VCaP (cell line): ENCODE measurements around the gene DUOXA1.

ENCODE experiments used
- H3K27ac ChIP-seq: fragments of 450-650 bp; 2 replicates; pipeline ENCODE4 v1.5.1; 2017
- CTCF ChIP-seq: fragments of 450-650 bp; conservative IDR thresholded peaks from 2 replicates; pipeline ENCODE4 v1.5.1; 2017; ENCODE audit warnings: mild to moderate bottlenecking, moderate library complexity

DUOXA1 gene

GRCh38 chr15:45114076-45114750 is 15.5 kb downstream of the DUOXA1 start, which contains the start of the genes DUOX2 and DUOXA2:
Gene DUOX2 (minus strand): TSS chr15:45114172. CDS start chr15:45113411, 761 bp downstream.
Gene DUOXA2 (plus strand): TSS chr15:45114326. CDS start chr15:45114606, 280 bp downstream.
- TF ChIP-seq CTCF: no peak

GRCh38 chr15:45113380-45113990 is 16.2 kb downstream of the DUOXA1 start:
- TF ChIP-seq CTCF: no peak
- H3K27ac ChIP-seq: no peak overlapping the region

More at GRCh38 chr15:45114076-45114750, 15.5 kb downstream of the DUOXA1 start, which contains the start of the genes DUOX2 and DUOXA2:
- H3K27ac ChIP-seq: no peak within 1 kb of the TSS

GRCh38 chr15:45112591-45113379 is 16.9 kb downstream of the DUOXA1 start:
- no peak for TF ChIP-seq CTCF
- H3K27ac ChIP-seq: no peak overlapping the region

GRCh38 chr15:45112143-45112590 is 17.5 kb downstream of the DUOXA1 start:
- no peak for TF ChIP-seq CTCF
- no peak overlapping the region for H3K27ac ChIP-seq

- TF ChIP-seq CTCF: no peak
- H3K27ac ChIP-seq: no peak overlapping the region
Measured at GRCh38 chr15:45111390-45112142, 18.1 kb downstream of the DUOXA1 start.

- H3K27ac ChIP-seq: no peak overlapping the region
- TF ChIP-seq CTCF: no peak
Measured at GRCh38 chr15:45110256-45110820, 19.3 kb downstream of the DUOXA1 start.
